GM10248 (cell line): ENCODE data around the gene FSD1.

Source experiments
- CTCF ChIA-PET: fragments of 300-600 bp; sonication (Branson Sonifier 250); formaldehyde crosslinking; extraction: SDS; loops from one replicate; lab custom pipeline; 2021; ENCODE audit warnings: antibody characterized with exemption; lab: Yijun Ruan, JAX
- POLR2A ChIA-PET: fragments of 350-650 bp; sonication (Branson Sonifier 250); formaldehyde crosslinking; extraction: SDS; loops from one replicate; lab custom pipeline; 2020; ENCODE audit warnings: antibody characterized with exemption; lab: Yijun Ruan, JAX
- DNase-seq: peaks from one replicate; pipeline ENCODE4 v3.0.0; 2012; ENCODE audit errors: extremely low spot score
- CTCF ChIP-seq: IDR thresholded peaks from 2 replicates; pipeline ENCODE4 v1.5.1; 2012; ENCODE audit warnings: mild to moderate bottlenecking, low read depth; ENCODE audit errors: extremely low read depth, missing control alignments, control extremely low read depth

Gene FSD1

GRCh38 chr19:4301590-4302242, 2.7 kb upstream of the FSD1 start:
- CTCF ChIA-PET: no interaction called here

DNA sequence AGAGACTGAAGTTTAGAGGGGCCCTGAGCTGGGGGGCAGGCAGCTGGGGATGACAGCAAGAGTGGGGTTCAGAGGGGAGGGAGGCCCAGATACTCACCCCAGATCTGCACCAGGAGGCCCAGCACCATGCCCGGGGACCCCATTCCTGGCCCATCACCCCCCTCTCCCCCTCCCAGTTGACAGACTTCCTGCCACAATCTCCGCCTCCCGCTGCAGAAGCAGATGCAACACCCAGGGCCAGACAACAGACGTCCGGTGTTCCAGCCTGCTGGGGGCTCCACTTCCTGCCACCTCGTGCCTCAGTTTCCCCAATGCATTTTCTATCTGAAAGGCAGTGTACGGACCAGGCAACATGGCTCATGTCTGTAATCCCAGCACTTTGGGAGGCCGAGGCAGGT, 2.2 kb upstream of the FSD1 start, which contains the start of gene TMIGD2:
TSS of gene TMIGD2 (minus strand) at position 147 of the 398 bp plus-strand sequence. CDS start at position 143, 4 bp downstream.
- CTCF ChIA-PET: no interaction called here
- DNase-seq: no peak
- POLR2A ChIA-PET: no interaction called here
- no peak for TF ChIP-seq CTCF

More at GRCh38 chr19:4301590-4302242, 2.7 kb upstream of the FSD1 start:
- DNase-seq: no peak
- TF ChIP-seq CTCF: no peak
- POLR2A ChIA-PET: no interaction called here

DNA sequence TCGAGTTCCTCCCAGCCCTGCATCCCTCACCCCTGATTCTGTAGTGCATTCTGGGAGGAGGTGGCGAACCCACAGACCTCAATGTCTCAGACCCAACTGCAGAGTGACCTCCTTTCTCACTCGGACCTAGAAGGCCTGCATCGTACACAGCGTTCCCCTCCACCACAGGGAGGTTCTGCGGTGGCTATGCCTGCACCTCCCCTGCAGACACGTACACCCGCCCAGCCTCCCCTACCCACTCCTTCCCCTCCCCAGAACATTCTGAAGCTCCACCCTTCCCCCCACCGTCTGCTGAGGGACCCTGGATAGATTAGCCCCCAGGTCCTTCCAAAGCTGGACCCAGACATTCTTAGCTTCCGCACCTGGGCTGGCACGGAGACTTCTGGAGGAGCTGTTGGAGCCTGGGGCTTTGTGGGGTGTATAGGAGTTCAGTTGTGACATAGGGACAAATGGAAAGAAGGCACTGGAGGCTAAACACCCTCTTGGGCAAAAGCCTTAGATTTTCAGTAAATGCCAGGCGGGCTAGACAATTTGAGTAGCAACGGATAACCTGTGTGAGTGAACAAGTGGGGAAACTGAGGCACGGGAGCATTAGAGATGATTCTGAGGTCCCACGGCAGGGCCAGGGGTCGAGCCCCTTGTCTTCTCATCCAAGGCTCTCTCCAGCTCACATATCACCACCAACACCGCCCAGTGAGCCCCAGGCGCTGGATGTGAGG, 420 bp upstream of the FSD1 start:
- CTCF ChIA-PET: interaction anchor here (1.0 kb wide), 1 partner anchor 16 kb away, joined by 4 read pairs; no protein-coding TSS in a partner anchor
- DNase-seq: no peak
- POLR2A ChIA-PET: no interaction called here
- no peak for TF ChIP-seq CTCF

DNA sequence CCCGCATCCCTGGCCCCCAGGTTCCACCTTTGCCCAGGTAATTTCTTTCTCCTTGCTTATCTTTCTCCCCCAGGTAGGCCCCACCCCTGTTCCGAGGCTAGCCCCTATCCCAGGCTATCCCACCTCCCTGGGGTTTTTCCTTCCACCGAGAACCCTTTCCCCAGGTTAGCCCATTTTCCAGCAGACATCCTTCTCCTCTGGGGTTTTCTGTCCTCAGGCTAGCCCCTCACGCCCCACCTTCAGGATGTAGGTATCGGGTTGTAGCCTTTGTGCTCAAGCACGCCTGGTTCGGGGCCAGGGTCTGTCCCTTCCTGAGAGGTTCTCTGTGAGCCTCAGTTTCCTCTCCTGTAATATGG, 837 bp downstream of the FSD1 start:
- POLR2A ChIA-PET: no interaction called here
- CTCF ChIA-PET: interaction anchor here (1.2 to 1.5 kb wide), 2 partner anchors 14 to 165 kb away, joined by 3 to 4 read pairs; no protein-coding TSS in a partner anchor
- no peak for TF ChIP-seq CTCF
- no peak for DNase-seq

GRCh38 chr19:4305659-4306058, 1.3 kb downstream of the FSD1 start:
- no peak for DNase-seq
- CTCF ChIA-PET: interaction anchor here (1.2 to 1.5 kb wide), 3 partner anchors 14 to 166 kb away, joined by 3 to 6 read pairs (median 4); no protein-coding TSS in a partner anchor
- TF ChIP-seq CTCF: no peak
- POLR2A ChIA-PET: no interaction called here

GRCh38 chr19:4310247-4311121, 6.1 kb downstream of the FSD1 start:
- no peak for TF ChIP-seq CTCF
- POLR2A ChIA-PET: no interaction called here
- no peak for DNase-seq
- CTCF ChIA-PET: interaction anchor here (0.7 to 1.6 kb wide), 2 partner anchors 13 to 20 kb away, joined by 3 to 5 read pairs; no protein-coding TSS in a partner anchor
